Cardiac fibroblast (primary cell): ENCODE measurements around the gene OR2V1.

ENCODE experiments used
- DNase-seq, 2 donors: peaks; one replicate each; pipeline versions ENCODE4 v3.0.0 to v3.0.0-alpha.2; 2010; ENCODE audit warnings: low read depth in 2 of 2
- H3K4me3 ChIP-seq, 2 donors: replicated peaks in 1 of 2; 1 replicate in 1 of 2; 2 replicates in 1 of 2; pipeline ENCODE4 v1.5.1; 2011; ENCODE audit warnings: low read depth in 2 of 2, low read length in 2 of 2, mild to moderate bottlenecking in 2 of 2, moderate library complexity in 1 of 2
- CTCF ChIP-seq: IDR thresholded peaks from one replicate; pipeline ENCODE4 v1.5.1; 2011; ENCODE audit warnings: low read depth, mild to moderate bottlenecking, low read length, inconsistent platforms

The OR2V1 gene

GRCh38 chr5:181163487-181164075 is 32.6 kb upstream of the OR2V1 start:
- no peak for TF ChIP-seq CTCF
- peak in 1 of 2 donors; percentile 19 for DNase-seq
- H3K4me3 ChIP-seq, result no peak overlapping the region

GRCh38 chr5:181161534-181162175 is 30.7 kb upstream of the OR2V1 start:
- TF ChIP-seq CTCF, result no peak
- DNase-seq, result no peak
- no peak overlapping the region for H3K4me3 ChIP-seq

DNA sequence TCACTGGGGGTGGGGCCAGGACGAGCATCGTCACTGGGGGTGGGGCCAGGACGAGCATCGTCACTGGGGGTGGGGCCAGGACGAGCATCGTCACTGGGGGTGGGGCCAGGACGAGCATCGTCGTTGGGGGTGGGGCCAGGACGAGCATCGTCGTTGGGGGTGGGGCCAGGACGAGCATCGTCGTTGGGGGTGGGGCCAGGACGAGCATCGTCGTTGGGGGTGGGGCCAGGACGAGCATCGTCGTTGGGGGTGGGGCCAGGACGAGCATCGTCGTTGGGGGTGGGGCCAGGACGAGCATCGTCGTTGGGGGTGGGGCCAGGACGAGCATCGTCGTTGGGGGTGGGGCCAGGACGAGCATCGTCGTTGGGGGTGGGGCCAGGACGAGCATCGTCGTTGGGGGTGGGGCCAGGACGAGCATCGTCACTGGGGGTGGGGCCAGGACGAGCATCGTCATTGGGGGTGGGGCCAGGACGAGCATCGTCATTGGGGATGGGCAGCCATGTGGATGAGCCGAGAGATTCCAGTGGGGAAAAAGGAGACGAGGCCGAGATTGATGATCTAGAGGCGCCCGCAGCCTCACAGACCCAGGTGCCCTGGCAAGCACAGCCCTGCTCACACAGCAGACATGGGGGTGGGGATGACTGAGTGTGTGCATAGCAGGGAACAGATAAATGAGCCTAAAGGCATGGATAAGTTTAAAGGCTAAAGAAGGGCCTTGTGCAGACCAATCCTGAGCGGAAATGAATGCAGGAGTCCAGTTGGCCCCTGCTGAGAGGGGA is 30.0 kb upstream of the OR2V1 start:
- DNase-seq, result peak; percentile 70 to 72
- peak overlapping the region in 1 of 2 donors; percentile 24 for H3K4me3 ChIP-seq

DNA sequence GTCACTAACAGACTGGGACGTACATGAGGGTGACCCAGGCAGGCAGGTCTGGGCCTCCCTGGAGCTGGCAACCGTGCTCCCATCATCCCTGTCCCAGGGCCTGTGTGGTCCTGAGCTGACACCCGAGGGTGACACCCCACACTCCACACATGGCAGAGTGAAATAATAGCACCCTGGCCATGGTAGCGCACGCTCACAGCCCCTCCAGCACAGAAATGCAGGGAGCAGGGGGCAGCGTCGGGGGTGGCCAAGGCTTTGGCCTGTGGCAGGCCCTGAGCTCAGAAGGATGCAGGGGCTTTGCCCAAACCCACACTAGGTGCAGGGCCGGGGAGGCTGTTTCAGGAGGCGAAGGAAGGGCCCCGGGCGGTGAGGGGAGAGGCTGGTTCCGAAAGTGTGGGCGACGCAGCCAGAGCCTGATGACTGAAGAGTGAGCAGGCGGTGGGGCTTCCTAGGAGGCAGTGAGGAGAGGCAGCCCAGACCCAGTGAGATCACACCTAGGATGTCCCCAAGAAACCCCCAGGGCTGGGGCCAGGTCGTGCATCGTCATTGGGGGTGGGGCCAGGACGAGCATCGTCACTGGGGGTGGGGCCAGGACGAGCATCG is 29.3 kb upstream of the OR2V1 start:
- peak overlapping the region; percentile 42 to 50 for H3K4me3 ChIP-seq
- peak; percentile 47 to 54 for DNase-seq
- TF ChIP-seq CTCF, result no peak

- H3K4me3 ChIP-seq, result no peak overlapping the region
- peak; percentile 89 for TF ChIP-seq CTCF
- DNase-seq, result peak; percentile 82 to 85
Observed at GRCh38 chr5:181159286-181160151, 28.6 kb upstream of the OR2V1 start.

DNA sequence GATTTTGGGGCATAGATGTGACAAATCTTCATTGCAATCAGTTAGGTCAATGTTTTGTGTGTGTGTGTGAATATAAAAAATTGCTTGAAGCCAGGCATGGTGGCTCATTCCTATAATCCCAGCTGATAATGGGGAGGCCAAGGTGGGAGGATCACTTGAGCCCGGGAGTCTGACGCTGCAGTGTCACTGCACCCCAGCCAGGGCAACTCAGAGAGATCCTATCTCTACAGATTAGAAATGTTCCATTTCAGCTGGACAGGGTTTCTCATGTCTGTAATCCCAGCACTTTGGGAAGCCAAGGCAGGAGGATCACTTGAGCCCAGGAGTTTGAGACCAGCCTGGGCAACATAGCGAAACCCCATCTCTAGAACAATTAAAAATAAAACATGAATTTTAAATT is 27.9 kb upstream of the OR2V1 start:
- DNase-seq, result no peak
- TF ChIP-seq CTCF, result no peak
- no peak overlapping the region for H3K4me3 ChIP-seq
